Glutamatergic neuron (in vitro differentiated cells): ENCODE data around the gene GLUL. TPM values are rescaled to one million over a fixed set of nuclear protein-coding genes. Genes with fewer than 3 reads are reported as not detected.

Source experiments
- DNase-seq: peaks from one replicate; pipeline ENCODE4 v3.0.0; 2022
- H3K27ac Mint-ChIP-seq: one replicate; pipeline ENCODE4 v1.8.0; 2020; ENCODE audit warnings: mild to moderate bottlenecking, mixed read lengths, inconsistent platforms; ENCODE audit not compliant: unreplicated experiment
- H3K27me3 Mint-ChIP-seq: one replicate; pipeline ENCODE4 v1.8.0; 2020; ENCODE audit warnings: mild to moderate bottlenecking, moderate library complexity, mixed read lengths, inconsistent platforms; ENCODE audit not compliant: unreplicated experiment
- H3K36me3 Mint-ChIP-seq: one replicate; pipeline ENCODE4 v1.8.0; 2020; ENCODE audit warnings: mild to moderate bottlenecking, mixed read lengths, inconsistent platforms; ENCODE audit not compliant: unreplicated experiment
- H3K4me1 Mint-ChIP-seq: one replicate; pipeline ENCODE4 v1.8.0; 2020; ENCODE audit warnings: mild to moderate bottlenecking, low read depth, mixed read lengths, inconsistent platforms; ENCODE audit not compliant: unreplicated experiment
- H3K4me3 Mint-ChIP-seq: one replicate; pipeline ENCODE4 v1.8.0; 2020; ENCODE audit warnings: mild to moderate bottlenecking, mixed read lengths, inconsistent platforms; ENCODE audit not compliant: unreplicated experiment
- H3K9me3 Mint-ChIP-seq: one replicate; pipeline ENCODE4 v1.8.0; 2020; ENCODE audit warnings: mild to moderate bottlenecking, moderate library complexity, mixed read lengths, inconsistent platforms; ENCODE audit not compliant: unreplicated experiment
- total RNA-seq: library from RNA; stranded (reverse); fragmentation: NEBNext Ultra II Directional; extraction: Animal tissue kit (Norgen Biotek cat#: 25700); gene quantifications from one replicate; pipeline ENCODE4 v1.2.1, GENCODE V29; 2021; ENCODE audit not compliant: unreplicated experiment
- TF ChIP-seq, protein P1 (sequence below): fragments of 200-600 bp; sonication (generic); IDR thresholded peaks from one replicate; pipeline ENCODE4 v1.5.0; 2021; ENCODE audit not compliant: partially characterized antibody, unreplicated experiment

The GLUL gene
- total RNA-seq, 1 donor from 2014 or later, result 312 TPM

DNA sequence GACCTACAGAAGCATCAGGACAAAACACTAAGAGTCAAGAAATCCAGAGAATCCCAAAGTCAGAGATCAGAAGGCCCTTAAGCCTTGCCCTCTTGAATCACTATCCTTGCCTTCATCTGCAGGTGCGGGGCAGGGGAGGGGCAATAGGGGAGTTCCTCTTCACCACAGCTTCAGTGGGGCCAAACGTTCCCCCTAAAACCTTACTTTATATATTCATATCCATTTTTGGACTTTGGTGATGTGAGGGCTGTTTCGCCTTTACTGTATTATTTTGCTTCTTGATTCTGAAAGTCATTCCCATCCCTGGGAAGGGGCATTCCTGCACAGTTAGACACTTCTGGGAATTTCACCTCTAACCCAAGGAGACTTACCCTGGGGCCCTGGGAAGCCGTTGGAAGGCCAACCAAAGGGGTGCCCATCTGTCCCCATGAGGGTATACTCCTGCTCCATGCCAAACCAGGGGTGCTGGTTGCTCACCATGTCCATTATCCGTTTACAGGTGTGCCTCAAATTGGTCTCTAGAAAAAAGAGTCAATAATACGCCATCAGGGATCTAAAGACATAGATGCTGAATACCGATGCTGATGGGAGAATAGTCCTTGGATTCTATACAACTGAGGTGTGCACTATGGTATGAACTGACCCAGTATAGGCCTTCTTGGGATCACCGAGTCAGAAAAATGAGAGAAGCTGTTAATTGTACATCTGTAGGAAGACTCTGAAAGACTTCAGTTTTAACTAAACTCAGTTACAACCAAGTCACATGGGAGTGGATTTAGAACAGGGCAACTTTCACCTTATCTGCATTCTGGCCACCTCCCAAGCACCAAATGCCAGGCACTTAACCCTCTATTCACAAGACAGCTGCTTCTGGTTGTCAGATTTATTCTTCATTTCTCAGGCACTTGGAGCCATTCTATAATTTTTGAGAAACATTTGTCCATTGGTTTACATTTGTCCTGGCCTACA, 5.4 kb downstream of the GLUL start:
- Mint-ChIP-seq H3K36me3 (no peaks in the 10 kb centered on the region), H3K4me1 (peaks cover 15% of the 10 kb centered on the region), H3K27ac (no peak overlapping the region), H3K4me3 (no peak overlapping the region), H3K9me3 (peaks cover 11% of the 10 kb centered on the region), H3K27me3 (peaks cover 10% of the 10 kb centered on the region)
- DNase-seq, result no peak
- TF ChIP-seq, protein P1, sequence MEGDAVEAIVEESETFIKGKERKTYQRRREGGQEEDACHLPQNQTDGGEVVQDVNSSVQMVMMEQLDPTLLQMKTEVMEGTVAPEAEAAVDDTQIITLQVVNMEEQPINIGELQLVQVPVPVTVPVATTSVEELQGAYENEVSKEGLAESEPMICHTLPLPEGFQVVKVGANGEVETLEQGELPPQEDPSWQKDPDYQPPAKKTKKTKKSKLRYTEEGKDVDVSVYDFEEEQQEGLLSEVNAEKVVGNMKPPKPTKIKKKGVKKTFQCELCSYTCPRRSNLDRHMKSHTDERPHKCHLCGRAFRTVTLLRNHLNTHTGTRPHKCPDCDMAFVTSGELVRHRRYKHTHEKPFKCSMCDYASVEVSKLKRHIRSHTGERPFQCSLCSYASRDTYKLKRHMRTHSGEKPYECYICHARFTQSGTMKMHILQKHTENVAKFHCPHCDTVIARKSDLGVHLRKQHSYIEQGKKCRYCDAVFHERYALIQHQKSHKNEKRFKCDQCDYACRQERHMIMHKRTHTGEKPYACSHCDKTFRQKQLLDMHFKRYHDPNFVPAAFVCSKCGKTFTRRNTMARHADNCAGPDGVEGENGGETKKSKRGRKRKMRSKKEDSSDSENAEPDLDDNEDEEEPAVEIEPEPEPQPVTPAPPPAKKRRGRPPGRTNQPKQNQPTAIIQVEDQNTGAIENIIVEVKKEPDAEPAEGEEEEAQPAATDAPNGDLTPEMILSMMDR, result no peak

- DNase-seq, result no peak
- H3K27me3 Mint-ChIP-seq, result peaks cover under 1% of the 10 kb centered on the region
- H3K27ac Mint-ChIP-seq, result no peak overlapping the region
- H3K9me3 Mint-ChIP-seq, result no peaks in the 10 kb centered on the region
- H3K4me3 Mint-ChIP-seq, result no peak overlapping the region
- TF ChIP-seq, protein P1, result no peak
- H3K4me1 Mint-ChIP-seq, result peaks cover 15% of the 10 kb centered on the region
- no peaks in the 10 kb centered on the region for H3K36me3 Mint-ChIP-seq
Observed at GRCh38 chr1:182384387-182384960, 7.1 kb downstream of the GLUL start.

DNA sequence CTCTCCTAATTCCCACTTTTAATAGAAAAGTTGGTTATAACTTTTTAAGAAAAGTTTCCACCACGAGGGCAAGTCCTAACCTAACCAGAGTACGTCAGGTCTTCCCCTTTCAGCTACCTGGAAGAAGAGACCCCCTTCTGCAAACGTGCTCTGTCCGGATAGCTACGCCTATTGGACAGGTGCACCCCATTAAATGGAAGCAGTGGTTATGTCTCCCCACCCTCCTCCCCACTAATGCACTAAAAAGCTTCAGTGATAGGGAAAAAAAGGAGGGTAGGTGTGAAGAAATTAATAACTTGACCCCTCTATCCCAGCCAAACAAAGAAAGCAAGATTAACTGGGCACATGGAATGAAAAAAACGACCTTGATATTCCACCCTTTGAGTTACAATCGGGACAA, 7.7 kb downstream of the GLUL start:
- no peak overlapping the region for H3K27ac Mint-ChIP-seq

GRCh38 chr1:182383037-182383661, 8.4 kb downstream of the GLUL start:
- Mint-ChIP-seq H3K4me1 (peaks cover 9% of the 10 kb centered on the region), H3K27me3 (no peaks in the 10 kb centered on the region), H3K27ac (no peak overlapping the region), H3K9me3 (no peaks in the 10 kb centered on the region), H3K4me3 (no peak overlapping the region), H3K36me3 (no peaks in the 10 kb centered on the region)
- TF ChIP-seq, protein P1, result no peak
- DNase-seq, result no peak

More for the DNA sequence above, 7.7 kb downstream of the GLUL start:
- Mint-ChIP-seq H3K36me3 (no peaks in the 10 kb centered on the region), H3K27me3 (no peaks in the 10 kb centered on the region), H3K4me1 (peaks cover 15% of the 10 kb centered on the region), H3K4me3 (no peak overlapping the region), H3K9me3 (no peaks in the 10 kb centered on the region)
- DNase-seq, result no peak
- TF ChIP-seq, protein P1, result no peak
